Stimulated activated CD4-positive, alpha-beta T cell treated with anti-CD3 and anti-CD28 coated beads, TNF-alpha, amount 100 ng/mL, for 48 hours (primary cell): ENCODE data around the gene RFX3.

Experiments used
- DNase-seq, 3 donors: peaks; one replicate each; pipeline ENCODE4 v3.0.0-alpha.2; 2020; ENCODE audit warnings: low read depth in 3 of 3

The RFX3 gene

GRCh38 chr9:3282365-3282764, 243.4 kb downstream of the RFX3 start:
- DNase-seq: no peak

- no peak for DNase-seq
These were observed 244.4 kb downstream of the RFX3 start for GRCh38 chr9:3281399-3281798.

GRCh38 chr9:3277200-3277599, 248.6 kb downstream of the RFX3 start:
- no peak for DNase-seq

GRCh38 chr9:3271581-3271980, 254.2 kb downstream of the RFX3 start:
- DNase-seq: no peak

GRCh38 chr9:3271157-3271556, 254.6 kb downstream of the RFX3 start:
- no peak for DNase-seq

GRCh38 chr9:3268223-3268622, 257.6 kb downstream of the RFX3 start:
- no peak for DNase-seq

- no peak for DNase-seq
These were observed 262.1 kb downstream of the RFX3 start for GRCh38 chr9:3263698-3264097.

- no peak for DNase-seq
These were observed 262.8 kb downstream of the RFX3 start for GRCh38 chr9:3262826-3263529.

- no peak for DNase-seq
These were observed 264.3 kb downstream of the RFX3 start for GRCh38 chr9:3261484-3261883.

- no peak for DNase-seq
These were observed 269.1 kb downstream of the RFX3 start for GRCh38 chr9:3256571-3257330.

- DNase-seq: no peak
These were observed 274.5 kb downstream of the RFX3 start for GRCh38 chr9:3251309-3251708.

- no peak for DNase-seq
These were observed 275.1 kb downstream of the RFX3 start for GRCh38 chr9:3250741-3251140.

GRCh38 chr9:3247211-3247610, 278.6 kb downstream of the RFX3 start:
- no peak for DNase-seq

- no peak for DNase-seq
These were observed 279.6 kb downstream of the RFX3 start for GRCh38 chr9:3246241-3246640.

GRCh38 chr9:3244963-3245653, 280.7 kb downstream of the RFX3 start:
- DNase-seq: peak in 1 of 3 donors; percentile 1

GRCh38 chr9:3243683-3244082, 282.1 kb downstream of the RFX3 start:
- DNase-seq: no peak

GRCh38 chr9:3241290-3241689, 284.5 kb downstream of the RFX3 start:
- DNase-seq: no peak

- DNase-seq: peak; percentile 18 to 50 (median 33)
These were observed 285.0 kb downstream of the RFX3 start for GRCh38 chr9:3240656-3241268.

- DNase-seq: no peak
These were observed 286.6 kb downstream of the RFX3 start for GRCh38 chr9:3239240-3239639.

- no peak for DNase-seq
These were observed 287.6 kb downstream of the RFX3 start for GRCh38 chr9:3238236-3238635.

GRCh38 chr9:3237121-3237520, 288.7 kb downstream of the RFX3 start:
- no peak for DNase-seq

GRCh38 chr9:3235497-3235896, 290.3 kb downstream of the RFX3 start:
- no peak for DNase-seq
